Neural cell (in vitro differentiated cells): ENCODE measurements around the gene PCNX1. TPM values are rescaled to one million over a fixed set of nuclear protein-coding genes. Genes with fewer than 3 reads are reported as not detected.

Experiments
- H2AFZ ChIP-seq: fragments of 200-600, 300-800 bp; sonication (generic), shearing (Covaris generic); 2 replicates; pipeline ENCODE4 v1.6.0; 2014; ENCODE audit warnings: low read depth, mild to moderate bottlenecking, antibody characterized with exemption, low read length, moderate library complexity
- H3F3A ChIP-seq: fragments of 200-600 bp; shearing (Covaris generic); 2 replicates; pipeline ENCODE4 v1.6.1; 2016; ENCODE audit warnings: mild to moderate bottlenecking, moderate library complexity, mixed read lengths, antibody characterized with exemption, low read length; ENCODE audit not compliant: insufficient read depth, poor library complexity, severe bottlenecking
- H3K27ac ChIP-seq: fragments of 200-600, 300-800 bp; sonication (generic), shearing (Covaris generic); 2 replicates; pipeline ENCODE4 v1.5.1; 2014; ENCODE audit warnings: mild to moderate bottlenecking, low read length, moderate library complexity
- H3K27me3 ChIP-seq: fragments of 300-800, 200-600 bp; sonication (generic), shearing (Covaris generic); 2 replicates; pipeline ENCODE4 v1.6.0; 2014; ENCODE audit warnings: mild to moderate bottlenecking, low read depth, low read length, moderate library complexity; ENCODE audit not compliant: insufficient read depth
- H3K36me3 ChIP-seq: fragments of 300-800, 200-600 bp; sonication (generic), shearing (Covaris generic); 2 replicates; pipeline ENCODE4 v1.5.1; 2014; ENCODE audit warnings: mild to moderate bottlenecking, antibody characterized with exemption, low read length, moderate library complexity; ENCODE audit not compliant: insufficient read depth
- H3K4me2 ChIP-seq: fragments of 300-800, 200-600 bp; sonication (generic), shearing (Covaris generic); 2 replicates; pipeline ENCODE4 v1.6.0; 2014; ENCODE audit warnings: mild to moderate bottlenecking, low read length
- H3K4me3 ChIP-seq: fragments of 300-800, 200-600 bp; sonication (generic), shearing (Covaris generic); 2 replicates; pipeline ENCODE4 v1.5.1; 2014; ENCODE audit warnings: mild to moderate bottlenecking, low read length, moderate library complexity
- H3K79me2 ChIP-seq: fragments of 200-600 bp; shearing (Covaris generic); replicated peaks from 2 replicates; pipeline ENCODE4 v1.6.0; 2014; ENCODE audit warnings: mild to moderate bottlenecking, low read length, moderate library complexity; ENCODE audit not compliant: insufficient read depth
- H3K9ac ChIP-seq: fragments of 300-800, 200-600 bp; sonication (generic), shearing (Covaris generic); 2 replicates; pipeline ENCODE4 v1.6.1; 2016; ENCODE audit warnings: mild to moderate bottlenecking, low read length, mixed read lengths
- H3K9me2 ChIP-seq: fragments of 200-600 bp; shearing (Covaris generic); 2 replicates; pipeline ENCODE4 v1.6.1; 2016; ENCODE audit warnings: mild to moderate bottlenecking, low read length, mixed read lengths; ENCODE audit not compliant: insufficient read depth
- H3K9me3 ChIP-seq: fragments of 200-600, 300-800 bp; sonication (generic), shearing (Covaris generic); 2 replicates; pipeline ENCODE4 v1.6.1; 2016; ENCODE audit warnings: mild to moderate bottlenecking, mixed run types, low read length, moderate library complexity, mixed read lengths
- H4K20me1 ChIP-seq: fragments of 200-600 bp; shearing (Covaris generic); 2 replicates; pipeline ENCODE4 v1.6.1; 2016; ENCODE audit warnings: mild to moderate bottlenecking, mixed run types; ENCODE audit not compliant: insufficient read depth
- CTCF ChIP-seq: fragments of 450-650 bp; IDR thresholded peaks from 2 replicates; pipeline ENCODE4 v1.5.1; 2014; ENCODE audit warnings: antibody characterized with exemption, mild to moderate bottlenecking, moderate library complexity; ENCODE audit not compliant: poor library complexity, severe bottlenecking
- EP300 ChIP-seq: fragments of 450-650 bp; conservative IDR thresholded peaks from 2 replicates; pipeline ENCODE4 v1.6.1; 2014; ENCODE audit warnings: antibody characterized with exemption, mild to moderate bottlenecking, moderate library complexity; ENCODE audit not compliant: poor library complexity, severe bottlenecking
- EZH2 ChIP-seq: fragments of 200-600, 300-800 bp; shearing (Covaris generic), sonication (generic); IDR thresholded peaks from 2 replicates; pipeline ENCODE4 v1.6.1; 2014; ENCODE audit warnings: antibody characterized with exemption, low read length, borderline replicate concordance, mild to moderate bottlenecking; ENCODE audit not compliant: insufficient read depth, poor library complexity, severe bottlenecking
- MXI1 ChIP-seq: fragments of 450-650 bp; conservative IDR thresholded peaks from 2 replicates; pipeline ENCODE4 v1.6.1; 2014; ENCODE audit warnings: antibody characterized with exemption, mild to moderate bottlenecking; ENCODE audit not compliant: poor library complexity, severe bottlenecking
- POLR2AphosphoS5 ChIP-seq: IDR thresholded peaks from 2 replicates; pipeline ENCODE4 v1.6.1; 2012
- RAD21 ChIP-seq: fragments of 450-650 bp; conservative IDR thresholded peaks from 2 replicates; pipeline ENCODE4 v1.6.1; 2014; ENCODE audit warnings: antibody characterized with exemption, mild to moderate bottlenecking, moderate library complexity
- REST ChIP-seq: IDR thresholded peaks from 2 replicates; pipeline ENCODE4 v1.6.1; 2012; ENCODE audit warnings: borderline replicate concordance
- SMC3 ChIP-seq: fragments of 450-650 bp; conservative IDR thresholded peaks from 2 replicates; pipeline ENCODE4 v1.6.1; 2014; ENCODE audit warnings: antibody characterized with exemption, mild to moderate bottlenecking, moderate library complexity; ENCODE audit not compliant: poor library complexity
- TAF1 ChIP-seq: IDR thresholded peaks from 2 replicates; pipeline ENCODE4 v1.6.1; 2012; ENCODE audit warnings: low read depth
- polyA plus RNA-seq: library from polyadenylated mRNA; depleted of rRNA; stranded (reverse); fragments of >200 nt; gene quantifications from 2 replicates; pipeline ENCODE4 v1.2.3, GENCODE V29; 2014

Gene PCNX1
- polyA plus RNA-seq, 1 donor from 2014 or later, result 23.7 TPM

- no peaks in the 10 kb centered on the region for H3F3A ChIP-seq
- no peak overlapping the region for H3K4me2 ChIP-seq
- H3K9me3 ChIP-seq, result no peaks in the 10 kb centered on the region
- H3K27me3 ChIP-seq, result no peaks in the 10 kb centered on the region
- H3K9me2 ChIP-seq, result no peaks in the 10 kb centered on the region
- H3K36me3 ChIP-seq, result no peaks in the 10 kb centered on the region
- no peaks in the 10 kb centered on the region for H3K79me2 ChIP-seq
- no peak overlapping the region for H2AFZ ChIP-seq
- no peak overlapping the region for H3K4me3 ChIP-seq
- TF ChIP-seq EP300 (no peak), CTCF (peak; percentile 91), SMC3 (peak; percentile 83), RAD21 (peak; percentile 92)
- H4K20me1 ChIP-seq, result no peaks in the 10 kb centered on the region
- no peak overlapping the region for H3K9ac ChIP-seq
- no peak overlapping the region for H3K27ac ChIP-seq
These were observed 65.1 kb downstream of the PCNX1 start for GRCh38 chr14:70972107-70972976.

DNA sequence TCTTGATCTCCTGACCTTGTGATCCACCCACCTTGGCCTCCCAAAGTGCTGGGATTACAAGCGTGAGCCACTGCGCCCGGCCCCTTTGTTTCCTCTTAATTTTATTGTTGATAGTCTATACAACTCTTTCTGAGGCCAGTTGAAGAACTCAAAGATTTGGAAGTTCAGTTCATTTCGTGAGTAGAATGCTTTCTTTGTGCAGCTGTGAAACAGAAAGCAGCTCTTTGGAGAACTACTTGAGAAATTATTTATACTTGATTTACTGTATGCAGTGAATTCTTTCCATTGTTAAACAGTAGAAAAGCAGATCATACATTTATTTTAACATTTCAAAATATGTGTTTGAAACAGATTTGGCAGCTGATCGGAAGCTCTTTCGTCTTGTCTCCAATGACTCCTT lies 69.3 kb downstream of the PCNX1 start:
- H3K4me2 ChIP-seq, result no peak overlapping the region
- peaks cover 23% of the 10 kb centered on the region for H3K79me2 ChIP-seq
- no peak for TF ChIP-seq MXI1
- no peak overlapping the region for H3K27ac ChIP-seq
- H3F3A ChIP-seq, result no peaks in the 10 kb centered on the region
- H3K9me3 ChIP-seq, result no peaks in the 10 kb centered on the region
- no peak overlapping the region for H3K4me3 ChIP-seq
- H3K27me3 ChIP-seq, result no peaks in the 10 kb centered on the region
- no peaks in the 10 kb centered on the region for H3K9me2 ChIP-seq
- H3K36me3 ChIP-seq, result no peaks in the 10 kb centered on the region
- H2AFZ ChIP-seq, result no peak overlapping the region
- no peaks in the 10 kb centered on the region for H4K20me1 ChIP-seq
- no peak overlapping the region for H3K9ac ChIP-seq

GRCh38 chr14:70981000-70981952 lies 74.0 kb downstream of the PCNX1 start:
- Histone ChIP-seq H3K36me3 (no peaks in the 10 kb centered on the region), H2AFZ (no peak overlapping the region), H3K9me3 (no peaks in the 10 kb centered on the region), H3K9ac (no peak overlapping the region), H3K9me2 (no peaks in the 10 kb centered on the region), H4K20me1 (no peaks in the 10 kb centered on the region), H3K27ac (no peak overlapping the region), H3K79me2 (peaks cover 36% of the 10 kb centered on the region), H3K4me3 (no peak overlapping the region), H3K4me2 (no peak overlapping the region), H3K27me3 (no peaks in the 10 kb centered on the region), H3F3A (no peaks in the 10 kb centered on the region)
- no peak for TF ChIP-seq TAF1
- no peak for TF ChIP-seq EP300
- TF ChIP-seq SMC3, result no peak
- no peak for TF ChIP-seq POLR2AphosphoS5
- TF ChIP-seq REST, result no peak
- no peak for TF ChIP-seq EZH2
- no peak for TF ChIP-seq MXI1
- TF ChIP-seq CTCF, result no peak
- TF ChIP-seq RAD21, result no peak
